PC-3 (cell line): Measurements from ENCODE around the gene SPHK1.

Experiments
- CTCF ChIP-seq: fragments of 300-600 bp; sonication (generic); conservative IDR thresholded peaks from 2 replicates; pipeline ENCODE4 v1.5.1; 2017; ENCODE audit warnings: antibody characterized with exemption, low read depth, mild to moderate bottlenecking, low read length
- EZH2 ChIP-seq: fragments of 300-600 bp; sonication (generic); IDR thresholded peaks from one replicate; pipeline ENCODE4 v1.6.1; 2017; ENCODE audit warnings: antibody characterized with exemption, mild to moderate bottlenecking, low read length; ENCODE audit not compliant: unreplicated experiment
- EZH2phosphoT487 ChIP-seq: fragments of 300-600 bp; sonication (generic); IDR thresholded peaks from 2 replicates; pipeline ENCODE4 v1.6.1; 2018; ENCODE audit warnings: mild to moderate bottlenecking, antibody characterized with exemption, low read length, borderline replicate concordance

- TF ChIP-seq CTCF (no peak), EZH2phosphoT487 (no peak), EZH2 (no peak)
These were observed 51.3 kb downstream of the SPHK1 start for GRCh38 chr17:76435751-76436150.
